ENCODE data around the gene QRICH2.

- no peak for TF ChIP-seq CTCF (conservative IDR thresholded peaks at IDR 0.05; ENCODE audit: low read length)
- TF ChIP-seq EZH2phosphoT487 (IDR thresholded peaks at IDR 0.05; ENCODE audit: borderline replicate concordance), result no peak
Measured at GRCh38 chr17:76296186-76296585, 11.9 kb downstream of the QRICH2 start.
